Measurements from ENCODE around the gene ASF1B. TPM values are rescaled to one million over a fixed set of nuclear protein-coding genes. Genes with fewer than 3 reads are reported as not detected.

Gene ASF1B
- total RNA-seq, 2 donors from 2014 or later: 0.14 to 1.1 TPM

DNA sequence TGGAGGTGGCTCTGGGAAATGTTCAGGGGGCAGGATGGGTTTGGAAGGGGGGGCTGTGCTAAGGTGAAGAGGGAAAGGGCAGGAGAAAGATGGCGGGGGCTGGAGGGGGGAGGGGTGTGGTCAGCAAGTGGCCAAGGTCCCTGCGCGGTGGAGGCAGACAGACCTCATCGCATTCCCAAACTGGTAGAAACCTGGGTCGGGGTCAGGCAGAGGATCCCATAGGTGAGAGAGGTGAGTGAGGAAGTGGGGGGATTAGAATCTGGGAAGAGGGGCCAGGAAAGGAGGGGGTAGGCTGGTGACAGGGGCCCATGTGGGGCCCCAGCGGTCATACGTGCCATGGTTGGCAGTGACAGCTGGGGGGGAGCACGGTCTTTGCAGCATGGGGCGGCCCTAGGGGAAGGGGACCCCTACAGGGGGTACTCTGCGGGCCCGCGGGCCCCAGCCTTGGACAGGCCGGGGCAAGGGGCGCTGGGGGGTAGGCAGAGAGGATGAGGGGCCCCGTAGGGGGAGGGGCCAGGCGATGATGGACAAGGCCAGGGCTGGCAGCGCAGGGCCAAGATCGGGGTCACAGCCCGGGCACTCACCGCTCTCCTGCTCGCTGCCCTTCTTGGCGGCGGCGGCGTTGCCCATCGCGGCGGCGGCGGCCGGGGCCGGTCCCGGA lies 19.3 kb downstream of the ASF1B start:
- DNase-seq (ENCODE audit: low spot score) (no peak), ATAC-seq (ENCODE audit: insufficient number of reproducible peaks, low FRiP score, low read depth) (no peak)
- H3K36me3 ChIP-seq: no peaks in the 10 kb centered on the region
- TF ChIP-seq, protein P1, sequence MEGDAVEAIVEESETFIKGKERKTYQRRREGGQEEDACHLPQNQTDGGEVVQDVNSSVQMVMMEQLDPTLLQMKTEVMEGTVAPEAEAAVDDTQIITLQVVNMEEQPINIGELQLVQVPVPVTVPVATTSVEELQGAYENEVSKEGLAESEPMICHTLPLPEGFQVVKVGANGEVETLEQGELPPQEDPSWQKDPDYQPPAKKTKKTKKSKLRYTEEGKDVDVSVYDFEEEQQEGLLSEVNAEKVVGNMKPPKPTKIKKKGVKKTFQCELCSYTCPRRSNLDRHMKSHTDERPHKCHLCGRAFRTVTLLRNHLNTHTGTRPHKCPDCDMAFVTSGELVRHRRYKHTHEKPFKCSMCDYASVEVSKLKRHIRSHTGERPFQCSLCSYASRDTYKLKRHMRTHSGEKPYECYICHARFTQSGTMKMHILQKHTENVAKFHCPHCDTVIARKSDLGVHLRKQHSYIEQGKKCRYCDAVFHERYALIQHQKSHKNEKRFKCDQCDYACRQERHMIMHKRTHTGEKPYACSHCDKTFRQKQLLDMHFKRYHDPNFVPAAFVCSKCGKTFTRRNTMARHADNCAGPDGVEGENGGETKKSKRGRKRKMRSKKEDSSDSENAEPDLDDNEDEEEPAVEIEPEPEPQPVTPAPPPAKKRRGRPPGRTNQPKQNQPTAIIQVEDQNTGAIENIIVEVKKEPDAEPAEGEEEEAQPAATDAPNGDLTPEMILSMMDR (IDR thresholded peaks at IDR 0.05): no peak
- no peaks in the 10 kb centered on the region for H3K9me3 ChIP-seq
- H3K27ac ChIP-seq: peak overlapping the region; percentile 90 to 94
- H3K4me1 ChIP-seq (ENCODE audit: control insufficient read depth in 1 of 2, low read depth in 2 of 2): peaks cover 53 to 62% of the 10 kb centered on the region in 2 donors
- peak overlapping the region; percentile 97 for H3K4me3 ChIP-seq
- no peaks in the 10 kb centered on the region for H3K27me3 ChIP-seq (replicated peaks; ENCODE audit: insufficient read depth)

GRCh38 chr19:14116525-14116917 lies 19.9 kb downstream of the ASF1B start:
- Histone ChIP-seq H3K27me3 (replicated peaks; ENCODE audit: insufficient read depth) (no peaks in the 10 kb centered on the region), H3K36me3 (no peaks in the 10 kb centered on the region), H3K4me3 (peak overlapping the region; percentile 97), H3K9me3 (no peaks in the 10 kb centered on the region), H3K27ac (peak overlapping the region; percentile 90 to 94), H3K4me1 (ENCODE audit: control insufficient read depth in 1 of 2, low read depth in 2 of 2) (peaks cover 58 to 67% of the 10 kb centered on the region in 2 donors)
- ATAC-seq (ENCODE audit: insufficient number of reproducible peaks, low FRiP score, low read depth): no peak
- TF ChIP-seq, protein P1 (IDR thresholded peaks at IDR 0.05): no peak
- no peak for DNase-seq (ENCODE audit: low spot score)

GRCh38 chr19:14115756-14116155 lies 20.6 kb downstream of the ASF1B start:
- H3K27ac ChIP-seq: peak overlapping the region; percentile 90 to 94

GRCh38 chr19:14114854-14115253 lies 21.5 kb downstream of the ASF1B start:
- no peak for DNase-seq (ENCODE audit: low spot score)
- H3K27me3 ChIP-seq (replicated peaks; ENCODE audit: insufficient read depth): no peaks in the 10 kb centered on the region
- no peaks in the 10 kb centered on the region for H3K9me3 ChIP-seq
- no peaks in the 10 kb centered on the region for H3K36me3 ChIP-seq
- TF ChIP-seq, protein P1 (IDR thresholded peaks at IDR 0.05): peak; percentile 51
- H3K4me1 ChIP-seq (ENCODE audit: control insufficient read depth in 1 of 2, low read depth in 2 of 2): peaks cover 60 to 82% of the 10 kb centered on the region in 2 donors
- peak overlapping the region; percentile 90 to 94 for H3K27ac ChIP-seq
- ATAC-seq (ENCODE audit: insufficient number of reproducible peaks, low FRiP score, low read depth): no peak
- no peak overlapping the region for H3K4me3 ChIP-seq

More at GRCh38 chr19:14115756-14116155, 20.6 kb downstream of the ASF1B start:
- ATAC-seq (ENCODE audit: insufficient number of reproducible peaks, low FRiP score, low read depth) (no peak), DNase-seq (ENCODE audit: low spot score) (no peak)
- H3K36me3 ChIP-seq: no peaks in the 10 kb centered on the region
- H3K4me1 ChIP-seq (ENCODE audit: control insufficient read depth in 1 of 2, low read depth in 2 of 2): peaks cover 60 to 75% of the 10 kb centered on the region in 2 donors
- H3K4me3 ChIP-seq: peak overlapping the region; percentile 97
- H3K27me3 ChIP-seq (replicated peaks; ENCODE audit: insufficient read depth): no peaks in the 10 kb centered on the region
- TF ChIP-seq, protein P1 (IDR thresholded peaks at IDR 0.05): no peak
- H3K9me3 ChIP-seq: no peaks in the 10 kb centered on the region

DNA sequence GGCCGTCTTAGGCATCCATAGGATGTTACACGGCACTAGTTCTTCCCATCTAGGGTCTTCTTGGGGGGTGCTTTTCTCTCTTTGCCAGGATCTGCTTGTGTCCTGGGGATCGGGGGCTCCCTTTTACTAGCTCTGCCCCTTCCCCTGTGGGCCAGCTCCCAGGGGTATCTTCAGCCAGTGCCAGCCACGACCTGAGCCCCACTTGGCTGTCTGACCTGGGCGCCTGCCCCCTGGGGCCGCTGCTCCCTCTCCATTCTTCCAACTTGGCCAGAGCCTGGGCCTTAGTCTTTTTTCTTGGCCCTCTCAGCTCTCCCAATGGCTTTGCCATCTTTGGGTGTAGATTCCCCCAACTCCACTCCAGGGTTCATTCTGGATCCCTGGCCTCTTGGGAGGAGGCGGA lies 21.9 kb downstream of the ASF1B start:
- Histone ChIP-seq H3K4me3 (no peak overlapping the region), H3K36me3 (no peaks in the 10 kb centered on the region), H3K4me1 (ENCODE audit: control insufficient read depth in 1 of 2, low read depth in 2 of 2) (peaks cover 57 to 80% of the 10 kb centered on the region in 2 donors), H3K27me3 (replicated peaks; ENCODE audit: insufficient read depth) (no peaks in the 10 kb centered on the region), H3K27ac (peak overlapping the region; percentile 90 to 94), H3K9me3 (no peaks in the 10 kb centered on the region)
- ATAC-seq (ENCODE audit: insufficient number of reproducible peaks, low FRiP score, low read depth) (no peak), DNase-seq (ENCODE audit: low spot score) (no peak)
- TF ChIP-seq, protein P1 (IDR thresholded peaks at IDR 0.05): no peak
